ENCODE measurements around the gene C10orf120. TPM values are rescaled to one million over a fixed set of nuclear protein-coding genes. Genes with fewer than 3 reads are reported as not detected.

Gene C10orf120
- total RNA-seq, 1 donor from 2014 or later, result not detected

DNA sequence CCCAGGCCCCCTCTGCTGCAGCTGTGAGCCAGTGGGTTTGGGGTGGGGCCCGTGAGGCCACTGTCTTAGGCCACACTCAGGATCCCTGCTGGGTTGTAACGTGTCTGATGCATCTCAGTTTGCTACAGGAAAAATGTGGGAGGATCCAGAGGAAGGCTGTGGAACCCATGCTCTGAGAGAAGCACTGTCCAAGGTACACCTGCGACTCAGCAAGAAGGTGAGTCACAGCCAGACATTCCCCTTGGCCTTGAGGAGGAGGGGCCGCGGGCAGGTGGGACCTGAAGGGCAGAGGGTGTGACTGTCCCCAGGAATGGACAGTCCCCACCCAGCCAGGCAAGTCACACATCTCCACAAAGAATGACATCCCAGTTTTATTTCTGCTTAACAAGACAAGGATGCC is 27.8 kb upstream of the C10orf120 start:
- no peak for DNase-seq
- H3K4me3 ChIP-seq, result no peak overlapping the region
- H3K4me1 ChIP-seq, result no peaks in the 10 kb centered on the region
- H3K27me3 ChIP-seq (ENCODE audit: low read depth), result peaks cover 79% of the 10 kb centered on the region
- H3K9me3 ChIP-seq (replicated peaks), result no peaks in the 10 kb centered on the region
- intact Hi-C loops (cut with micrococcal nuclease), result no loop called here
- no peak for TF ChIP-seq CTCF (IDR thresholded peaks at IDR 0.05; ENCODE audit: borderline replicate concordance)
- no peak overlapping the region for H3K27ac ChIP-seq (replicated peaks)
- H3K36me3 ChIP-seq, result no peaks in the 10 kb centered on the region

- H3K9me3 ChIP-seq (replicated peaks), result no peaks in the 10 kb centered on the region
- no peaks in the 10 kb centered on the region for H3K36me3 ChIP-seq
- no peak for DNase-seq
- intact Hi-C loops (cut with micrococcal nuclease), result no loop called here
- H3K27me3 ChIP-seq (ENCODE audit: low read depth), result peaks cover 71% of the 10 kb centered on the region
- no peak overlapping the region for H3K4me3 ChIP-seq
- H3K4me1 ChIP-seq, result no peaks in the 10 kb centered on the region
- TF ChIP-seq CTCF (IDR thresholded peaks at IDR 0.05; ENCODE audit: borderline replicate concordance), result no peak
- no peak overlapping the region for H3K27ac ChIP-seq (replicated peaks)
Measured at GRCh38 chr10:122725768-122726167, 26.1 kb upstream of the C10orf120 start.

- no peak overlapping the region for H3K27ac ChIP-seq (replicated peaks)
- H3K4me3 ChIP-seq, result no peak overlapping the region
- intact Hi-C loops (cut with micrococcal nuclease), result no loop called here
- H3K9me3 ChIP-seq (replicated peaks), result no peaks in the 10 kb centered on the region
- H3K4me1 ChIP-seq, result no peaks in the 10 kb centered on the region
- no peak for TF ChIP-seq CTCF (IDR thresholded peaks at IDR 0.05; ENCODE audit: borderline replicate concordance)
- no peaks in the 10 kb centered on the region for H3K36me3 ChIP-seq
- no peak for DNase-seq
- peaks cover 70% of the 10 kb centered on the region for H3K27me3 ChIP-seq (ENCODE audit: low read depth)
Measured at GRCh38 chr10:122725006-122725405, 25.4 kb upstream of the C10orf120 start.

GRCh38 chr10:122721111-122721510 is 21.5 kb upstream of the C10orf120 start:
- intact Hi-C loops (cut with micrococcal nuclease), result no loop called here
- Histone ChIP-seq H3K9me3 (replicated peaks) (no peaks in the 10 kb centered on the region), H3K4me3 (no peak overlapping the region), H3K27me3 (ENCODE audit: low read depth) (peaks cover 60% of the 10 kb centered on the region), H3K27ac (replicated peaks) (no peak overlapping the region), H3K4me1 (no peaks in the 10 kb centered on the region), H3K36me3 (no peaks in the 10 kb centered on the region)
- no peak for DNase-seq
- TF ChIP-seq CTCF (IDR thresholded peaks at IDR 0.05; ENCODE audit: borderline replicate concordance), result no peak

- Histone ChIP-seq H3K4me3 (no peak overlapping the region), H3K27ac (replicated peaks) (no peak overlapping the region), H3K27me3 (ENCODE audit: low read depth) (peaks cover 85% of the 10 kb centered on the region), H3K9me3 (replicated peaks) (no peaks in the 10 kb centered on the region), H3K4me1 (no peaks in the 10 kb centered on the region), H3K36me3 (no peaks in the 10 kb centered on the region)
- no peak for TF ChIP-seq CTCF (IDR thresholded peaks at IDR 0.05; ENCODE audit: borderline replicate concordance)
- DNase-seq, result no peak
- intact Hi-C loops (cut with micrococcal nuclease), result no loop called here
Measured at GRCh38 chr10:122716025-122716424, 16.4 kb upstream of the C10orf120 start.

GRCh38 chr10:122715576-122715975 is 15.9 kb upstream of the C10orf120 start:
- intact Hi-C loops (cut with micrococcal nuclease), result no loop called here
- Histone ChIP-seq H3K27me3 (ENCODE audit: low read depth) (peaks cover 85% of the 10 kb centered on the region), H3K9me3 (replicated peaks) (no peaks in the 10 kb centered on the region), H3K4me1 (no peaks in the 10 kb centered on the region), H3K36me3 (no peaks in the 10 kb centered on the region), H3K4me3 (no peak overlapping the region), H3K27ac (replicated peaks) (no peak overlapping the region)
- no peak for TF ChIP-seq CTCF (IDR thresholded peaks at IDR 0.05; ENCODE audit: borderline replicate concordance)
- DNase-seq, result no peak
